ENCODE data around the gene KLHL41.
"Not testable (repeated sequence)": the region's sequence is repeated elsewhere in the genome, so short reads cannot be mapped to it uniquely, and the experiment has no call there.

KLHL41 gene

GRCh38 chr2:169511818-169512217 is 2.3 kb downstream of the KLHL41 start:
- no peak for DNase-seq

GRCh38 chr2:169512525-169512924 is 3.0 kb downstream of the KLHL41 start:
- DNase-seq, result no peak

- DNase-seq, result no peak
These were observed 3.6 kb downstream of the KLHL41 start for GRCh38 chr2:169513094-169513493.

- DNase-seq, result no peak
These were observed 4.4 kb downstream of the KLHL41 start for GRCh38 chr2:169513926-169514325.

- not testable (repeated sequence) for DNase-seq
These were observed 5.3 kb downstream of the KLHL41 start for GRCh38 chr2:169514758-169515157.

GRCh38 chr2:169516488-169516995 is 7.0 kb downstream of the KLHL41 start:
- not testable (repeated sequence) for DNase-seq

GRCh38 chr2:169520896-169521295 is 11.4 kb downstream of the KLHL41 start:
- DNase-seq, result no peak

GRCh38 chr2:169523681-169524080 is 14.2 kb downstream of the KLHL41 start:
- DNase-seq, result no peak

GRCh38 chr2:169525434-169525833 is 15.9 kb downstream of the KLHL41 start:
- no peak for DNase-seq

GRCh38 chr2:169526451-169526850 is 16.9 kb downstream of the KLHL41 start:
- no peak for DNase-seq

- peak; percentile 70 to 73 for DNase-seq
These were observed 18.8 kb downstream of the KLHL41 start for GRCh38 chr2:169528271-169528701.

- DNase-seq, result not testable (repeated sequence)
These were observed 30.0 kb downstream of the KLHL41 start for GRCh38 chr2:169539460-169539859.

GRCh38 chr2:169540146-169540545 is 30.6 kb downstream of the KLHL41 start:
- no peak for DNase-seq

GRCh38 chr2:169542433-169542832 is 32.9 kb downstream of the KLHL41 start:
- no peak for DNase-seq

GRCh38 chr2:169546756-169547155 is 37.3 kb downstream of the KLHL41 start:
- no peak for DNase-seq

- no peak for DNase-seq
These were observed 51.9 kb downstream of the KLHL41 start for GRCh38 chr2:169561364-169561763.

GRCh38 chr2:169562084-169562483 is 52.6 kb downstream of the KLHL41 start:
- DNase-seq, result not testable (repeated sequence)

GRCh38 chr2:169562519-169562918 is 53.0 kb downstream of the KLHL41 start:
- no peak for DNase-seq

GRCh38 chr2:169565686-169566085 is 56.2 kb downstream of the KLHL41 start:
- DNase-seq, result no peak

- DNase-seq, result no peak
These were observed 60.4 kb downstream of the KLHL41 start for GRCh38 chr2:169569948-169570347.

GRCh38 chr2:169570752-169571151 is 61.2 kb downstream of the KLHL41 start:
- not testable (repeated sequence) for DNase-seq

GRCh38 chr2:169571571-169571970 is 62.1 kb downstream of the KLHL41 start:
- no peak for DNase-seq

GRCh38 chr2:169572189-169572588 is 62.7 kb downstream of the KLHL41 start:
- DNase-seq, result no peak

GRCh38 chr2:169572821-169573159 is 63.3 kb downstream of the KLHL41 start:
- DNase-seq, result no peak

GRCh38 chr2:169573160-169573973 is 63.9 kb downstream of the KLHL41 start, which contains the start of gene FASTKD1:
Gene FASTKD1, minus strand, starts transcription at chr2:169573865. Its CDS starts 1,836 bp downstream, at chr2:169572029.
- peak; percentile 84 to 85 for DNase-seq

All from activated CD4-positive, alpha-beta T cell treated with anti-CD3 and anti-CD28 coated beads, Interleukin-2, amount 50 U/mL, for 4 hours (primary cell).